Endothelial cell of umbilical vein (primary cell): ENCODE data around the gene MYCBP2.

Source experiments
- CTCF ChIP-seq, 2 donors: IDR thresholded peaks; 1 replicate in 1 of 2; 2 replicates in 1 of 2; pipeline ENCODE4 v1.5.1; 2011; ENCODE audit warnings: low read length in 2 of 2, mild to moderate bottlenecking in 2 of 2, moderate library complexity in 2 of 2, control low read depth in 1 of 2, inconsistent platforms in 1 of 2, low read depth in 1 of 2; ENCODE audit not compliant: insufficient read depth in 1 of 2; ENCODE audit errors: extremely low read depth in 1 of 2
- EZH2 ChIP-seq: IDR thresholded peaks from 2 replicates; pipeline ENCODE4 v1.6.1; 2012; ENCODE audit warnings: borderline replicate concordance, low read depth, mild to moderate bottlenecking, moderate library complexity, low read length, inconsistent platforms; ENCODE audit not compliant: severe bottlenecking
- GATA2 ChIP-seq: IDR thresholded peaks from 2 replicates; pipeline ENCODE4 v1.7.0; 2011; ENCODE audit warnings: low read depth, mild to moderate bottlenecking, moderate library complexity, mixed read lengths, low read length; ENCODE audit not compliant: insufficient read length, insufficient read depth
- JUN ChIP-seq: IDR thresholded peaks from 2 replicates; pipeline ENCODE4 v1.6.1; 2011; ENCODE audit warnings: borderline replicate concordance, low read depth; ENCODE audit not compliant: insufficient read length, insufficient read depth
- MAX ChIP-seq: IDR thresholded peaks from 2 replicates; pipeline ENCODE4 v1.6.1; 2011; ENCODE audit not compliant: insufficient read depth, insufficient read length
- MYC ChIP-seq: IDR thresholded peaks from one replicate; pipeline ENCODE4 v1.6.1; 2011; ENCODE audit warnings: mild to moderate bottlenecking, low read depth, low read length
- POLR2A ChIP-seq: IDR thresholded peaks from 2 replicates; pipeline ENCODE4 v1.6.1; 2012; ENCODE audit warnings: low read depth, mild to moderate bottlenecking, control low read depth, low read length
- POLR2AphosphoS5 ChIP-seq: IDR thresholded peaks from 2 replicates; pipeline ENCODE4 v1.6.1; 2012; ENCODE audit warnings: low read depth, mild to moderate bottlenecking, control low read depth, low read length, moderate library complexity; ENCODE audit not compliant: insufficient read depth

- TF ChIP-seq CTCF (IDR thresholded peaks at IDR 0.05; ENCODE audit: extremely low read depth in 1 of 2, insufficient read depth in 1 of 2, low read depth in 1 of 2, low read length in 2 of 2), result no peak
- no peak for TF ChIP-seq GATA2
- TF ChIP-seq EZH2, result no peak
- peak; percentile 29 for TF ChIP-seq JUN
- no peak for TF ChIP-seq POLR2AphosphoS5
- TF ChIP-seq POLR2A, result no peak
- no peak for TF ChIP-seq MAX
- no peak for TF ChIP-seq MYC
Observed at GRCh38 chr13:77176350-77176749, 150.5 kb downstream of the MYCBP2 start.
